Transverse colon (tissue), 4 donors: Measurements from ENCODE around the gene PHACTR3. TPM values are rescaled to one million over a fixed set of nuclear protein-coding genes. Genes with fewer than 3 reads are reported as not detected.

Experiments used
- DNase-seq: peaks from one replicate; pipeline ENCODE4 v3.0.0-alpha.2; 2019
- H3K27ac ChIP-seq, 4 donors: fragments of 200-600 bp; sonication (generic); 2 replicates each; pipeline ENCODE4 v1.5.1; 2016 to 2018; ENCODE audit warnings: inconsistent platforms in 4 of 4
- H3K27me3 ChIP-seq: fragments of 200-600 bp; sonication (generic); 2 replicates; pipeline ENCODE4 v1.5.1; 2017; ENCODE audit warnings: inconsistent platforms
- H3K36me3 ChIP-seq, 4 donors: fragments of 200-600 bp; sonication (generic); 2 replicates each; pipeline ENCODE4 v1.5.1; 2017 to 2019; ENCODE audit warnings: inconsistent platforms in 4 of 4
- H3K4me1 ChIP-seq, 4 donors: fragments of 200-600 bp; sonication (generic); 2 replicates each; pipeline ENCODE4 v1.5.1; 2017 to 2020; ENCODE audit warnings: inconsistent platforms in 4 of 4
- H3K4me3 ChIP-seq, 4 donors: fragments of 200-600 bp; sonication (generic); 1 replicate in 1 of 4; 2 replicates in 3 of 4; pipeline versions ENCODE4 v1.5.1 to v1.6.1; 2017 to 2019; ENCODE audit warnings: inconsistent platforms in 4 of 4
- H3K9me3 ChIP-seq, 2 donors: fragments of 200-600 bp; sonication (generic); 2 replicates each; pipeline ENCODE4 v1.5.1; 2017 to 2019; ENCODE audit warnings: inconsistent platforms in 2 of 2
- EP300 ChIP-seq: sonication (generic); formaldehyde crosslinking; IDR thresholded peaks from one replicate; pipeline ENCODE4 v1.6.1; 2017; ENCODE audit warnings: antibody characterized with exemption, low read depth
- POLR2A ChIP-seq: fragments of 450-650 bp; IDR thresholded peaks from one replicate; pipeline ENCODE4 v1.6.1; 2016; ENCODE audit warnings: antibody characterized with exemption, mild to moderate bottlenecking, moderate library complexity
- POLR2AphosphoS5 ChIP-seq, 3 donors: sonication (generic); formaldehyde crosslinking; IDR thresholded peaks; one replicate each; pipeline ENCODE4 v1.6.1; 2016; ENCODE audit warnings: antibody characterized with exemption in 3 of 3
- WGBS, 2 donors: methylation state at CpG; one replicate each; pipeline ENCODE4 v1.1.5; 2018; ENCODE audit warnings: low coverage in 1 of 2; 5-methylcytosine and 5-hydroxymethylcytosine counted together
- in situ Hi-C, 4 donors: fragments of 200-750 bp; cut with MboI; loops; one replicate each; pipeline versions ENCODE4 v1.15.0 to v1.15.1; 2017; ENCODE audit warnings: low sequenced_read_pairs in 3 of 4, low pct_ligation_motif_present in 1 of 4, low pct_unique_long_range_greater_than_20kb in 1 of 4
- intact Hi-C: fragments of 100-400 bp; cut with DNase I; formaldehyde crosslinking; loops from one replicate; pipeline ENCODE4 v1.15.1; 2023; ENCODE audit warnings: low total_unique reads
- total RNA-seq, 4 donors: library from RNA; depleted of rRNA; stranded (reverse); fragments of >200 nt; gene quantifications; one replicate each; pipeline ENCODE4 v1.1.0, GENCODE V29; 2016
- TF ChIP-seq, protein P1 (sequence below), 5 experiments: fragments of 200-600 bp in 3 of 5; fragments of 450-650 bp in 2 of 5; sonication (generic) in 3 of 5; IDR thresholded peaks; 1 replicate in 2 of 5; 2 replicates in 3 of 5; pipeline ENCODE4 v1.5.1; 2016 to 2017; ENCODE audit warnings: antibody characterized with exemption in 5 of 5, inconsistent platforms in 3 of 5, mild to moderate bottlenecking in 2 of 5, moderate library complexity in 1 of 5

PHACTR3 gene
- total RNA-seq, 4 donors from 2014 or later = 1.6 to 7.1 (median 5.6) TPM

DNA sequence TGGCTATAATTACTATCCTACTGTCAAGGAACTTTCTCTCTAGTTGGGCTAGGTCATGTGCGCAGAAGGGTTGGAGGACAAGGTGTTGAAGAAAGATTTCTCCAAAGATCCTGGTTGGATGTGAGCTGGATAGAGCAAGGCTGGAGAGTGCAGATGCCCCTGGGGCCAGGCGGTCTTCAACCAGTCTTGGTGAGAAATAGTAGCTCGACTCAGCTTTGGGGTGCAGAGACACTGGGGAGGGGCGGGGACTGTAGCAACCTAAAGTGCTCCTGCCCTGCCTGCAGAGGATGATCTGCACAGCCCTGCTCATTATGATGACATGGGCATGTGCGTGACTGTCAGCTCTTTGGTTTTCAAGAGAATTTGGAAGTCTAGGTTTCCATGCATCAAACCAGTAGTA lies 35.9 kb downstream of the PHACTR3 start:
- H3K27me3 ChIP-seq = peaks cover 3% of the 10 kb centered on the region
- no peaks in the 10 kb centered on the region for H3K9me3 ChIP-seq
- in situ Hi-C loops (no loop called here), intact Hi-C loops (no loop called here)
- H3K36me3 ChIP-seq = no peaks in the 10 kb centered on the region
- no peak overlapping the region for H3K4me3 ChIP-seq
- 88% methylated on average over 5 of the region's 5 CpGs; no CpG with 5 or more reads in 1 of the 2 donors for WGBS, 2 donors
- no peak for TF ChIP-seq POLR2A
- TF ChIP-seq, protein P1, sequence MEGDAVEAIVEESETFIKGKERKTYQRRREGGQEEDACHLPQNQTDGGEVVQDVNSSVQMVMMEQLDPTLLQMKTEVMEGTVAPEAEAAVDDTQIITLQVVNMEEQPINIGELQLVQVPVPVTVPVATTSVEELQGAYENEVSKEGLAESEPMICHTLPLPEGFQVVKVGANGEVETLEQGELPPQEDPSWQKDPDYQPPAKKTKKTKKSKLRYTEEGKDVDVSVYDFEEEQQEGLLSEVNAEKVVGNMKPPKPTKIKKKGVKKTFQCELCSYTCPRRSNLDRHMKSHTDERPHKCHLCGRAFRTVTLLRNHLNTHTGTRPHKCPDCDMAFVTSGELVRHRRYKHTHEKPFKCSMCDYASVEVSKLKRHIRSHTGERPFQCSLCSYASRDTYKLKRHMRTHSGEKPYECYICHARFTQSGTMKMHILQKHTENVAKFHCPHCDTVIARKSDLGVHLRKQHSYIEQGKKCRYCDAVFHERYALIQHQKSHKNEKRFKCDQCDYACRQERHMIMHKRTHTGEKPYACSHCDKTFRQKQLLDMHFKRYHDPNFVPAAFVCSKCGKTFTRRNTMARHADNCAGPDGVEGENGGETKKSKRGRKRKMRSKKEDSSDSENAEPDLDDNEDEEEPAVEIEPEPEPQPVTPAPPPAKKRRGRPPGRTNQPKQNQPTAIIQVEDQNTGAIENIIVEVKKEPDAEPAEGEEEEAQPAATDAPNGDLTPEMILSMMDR (IDR thresholded peaks at IDR 0.05) = no peak
- TF ChIP-seq POLR2AphosphoS5 (IDR thresholded peaks at IDR 0.05) = no peak
- no peak for TF ChIP-seq EP300
- H3K4me1 ChIP-seq = no peaks in the 10 kb centered on the region
- no peak for DNase-seq
- no peak overlapping the region for H3K27ac ChIP-seq

DNA sequence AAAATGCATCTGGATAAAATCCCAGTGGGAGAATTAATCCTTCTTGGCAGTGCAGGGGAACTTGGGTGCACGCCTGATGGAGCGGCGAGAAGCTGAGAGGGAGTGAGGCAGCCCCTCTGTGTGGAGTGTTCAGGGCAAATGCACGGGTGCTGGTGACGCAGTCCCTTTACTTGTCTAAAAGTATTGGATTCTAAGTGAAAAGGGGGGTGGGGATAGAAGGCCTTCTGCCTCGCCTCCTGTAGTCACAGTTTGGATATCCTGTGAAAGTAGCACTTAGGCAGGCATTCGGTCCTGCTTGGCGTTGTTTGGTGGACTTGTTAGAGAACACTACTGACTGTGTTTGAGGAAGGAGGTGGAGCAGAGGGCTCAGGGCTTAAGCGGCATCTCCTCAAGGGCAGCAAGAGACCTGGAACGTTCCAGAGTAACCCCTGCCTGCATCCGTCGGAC lies 39.3 kb downstream of the PHACTR3 start:
- TF ChIP-seq POLR2A (no peak), EP300 (no peak), POLR2AphosphoS5 (IDR thresholded peaks at IDR 0.05) (no peak)
- TF ChIP-seq, protein P1 (IDR thresholded peaks at IDR 0.05) = no peak
- intact Hi-C loops = no loop called here

DNA sequence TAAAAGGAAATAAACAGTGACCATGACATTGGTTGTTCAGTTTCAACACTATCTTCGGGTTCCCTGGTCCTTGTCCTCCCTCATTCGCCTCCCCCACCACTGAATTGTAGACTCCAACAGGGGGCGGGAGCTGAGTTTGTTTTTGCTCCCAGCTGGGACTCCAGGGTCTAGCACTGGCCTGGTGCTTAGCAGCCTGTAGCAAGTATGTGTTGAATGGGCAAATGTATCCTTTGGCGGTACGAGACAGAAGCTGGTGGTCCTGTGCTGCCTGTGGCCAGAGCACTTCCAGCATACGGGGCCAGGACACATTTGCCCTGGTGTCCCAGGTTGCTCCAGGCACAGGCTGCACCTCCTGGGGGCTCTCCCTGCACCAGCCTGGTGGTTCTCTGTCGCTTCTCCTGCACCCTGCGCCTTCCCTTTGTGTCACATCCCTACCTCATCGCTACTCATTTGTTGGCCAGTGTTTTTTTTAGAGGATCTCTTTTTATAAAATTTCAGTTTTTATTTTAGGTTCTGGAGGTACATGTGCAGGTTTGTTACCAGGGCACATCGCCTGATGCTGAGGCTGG lies 40.1 kb downstream of the PHACTR3 start:
- no peaks in the 10 kb centered on the region for H3K4me1 ChIP-seq
- WGBS, 2 donors = 85 to 89% methylated on average over 8 to 10 of the region's 10 CpGs
- no peaks in the 10 kb centered on the region for H3K9me3 ChIP-seq
- H3K36me3 ChIP-seq = no peaks in the 10 kb centered on the region
- no peak overlapping the region for H3K27ac ChIP-seq
- H3K4me3 ChIP-seq = no peak overlapping the region
- no peaks in the 10 kb centered on the region for H3K27me3 ChIP-seq
- DNase-seq = no peak
- in situ Hi-C loops (no loop called here), intact Hi-C loops (no loop called here)
- TF ChIP-seq EP300 (no peak), POLR2AphosphoS5 (IDR thresholded peaks at IDR 0.05) (no peak), POLR2A (no peak)
- TF ChIP-seq, protein P1 (IDR thresholded peaks at IDR 0.05) = no peak

More for the DNA sequence above, 39.3 kb downstream of the PHACTR3 start:
- 69 to 75% methylated on average over 9 to 12 of the region's 12 CpGs for WGBS, 2 donors
- Histone ChIP-seq H3K4me3 (no peak overlapping the region), H3K36me3 (no peaks in the 10 kb centered on the region), H3K27ac (no peak overlapping the region), H3K4me1 (no peaks in the 10 kb centered on the region), H3K27me3 (no peaks in the 10 kb centered on the region), H3K9me3 (no peaks in the 10 kb centered on the region)
- no peak for DNase-seq
- in situ Hi-C loops = no loop called here

DNA sequence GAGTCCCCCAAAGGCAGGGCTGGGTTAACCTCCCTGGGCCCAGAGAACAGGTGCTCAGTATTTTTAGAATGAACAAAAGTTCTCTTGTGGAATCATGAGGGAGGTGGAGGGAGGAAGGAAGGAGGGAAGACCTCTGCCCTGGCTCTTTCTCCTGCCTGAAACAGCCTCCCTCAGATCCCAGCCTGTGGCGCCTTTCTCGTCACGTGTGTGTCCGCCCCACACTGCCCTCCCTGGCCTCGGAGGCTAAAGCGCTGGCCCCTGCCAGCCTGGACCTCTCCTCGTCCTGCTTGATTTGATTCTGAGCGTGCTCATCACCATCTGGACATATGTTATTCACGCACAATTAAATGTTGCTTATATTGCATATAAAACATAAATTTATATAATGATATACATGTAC lies 40.9 kb downstream of the PHACTR3 start:
- Histone ChIP-seq H3K36me3 (no peaks in the 10 kb centered on the region), H3K27me3 (no peaks in the 10 kb centered on the region), H3K9me3 (no peaks in the 10 kb centered on the region), H3K4me1 (no peaks in the 10 kb centered on the region), H3K4me3 (no peak overlapping the region), H3K27ac (no peak overlapping the region)
- no peak for TF ChIP-seq EP300
- TF ChIP-seq POLR2A = no peak
- no peak for TF ChIP-seq POLR2AphosphoS5 (IDR thresholded peaks at IDR 0.05)
- TF ChIP-seq, protein P1 (IDR thresholded peaks at IDR 0.05) = no peak
- in situ Hi-C loops (no loop called here), intact Hi-C loops (no loop called here)
- no peak for DNase-seq
- 82 to 100% methylated on average over 1 to 9 of the region's 9 CpGs for WGBS, 2 donors
